ENCODE results near the gene CAMK1D.

CAMK1D gene

DNA sequence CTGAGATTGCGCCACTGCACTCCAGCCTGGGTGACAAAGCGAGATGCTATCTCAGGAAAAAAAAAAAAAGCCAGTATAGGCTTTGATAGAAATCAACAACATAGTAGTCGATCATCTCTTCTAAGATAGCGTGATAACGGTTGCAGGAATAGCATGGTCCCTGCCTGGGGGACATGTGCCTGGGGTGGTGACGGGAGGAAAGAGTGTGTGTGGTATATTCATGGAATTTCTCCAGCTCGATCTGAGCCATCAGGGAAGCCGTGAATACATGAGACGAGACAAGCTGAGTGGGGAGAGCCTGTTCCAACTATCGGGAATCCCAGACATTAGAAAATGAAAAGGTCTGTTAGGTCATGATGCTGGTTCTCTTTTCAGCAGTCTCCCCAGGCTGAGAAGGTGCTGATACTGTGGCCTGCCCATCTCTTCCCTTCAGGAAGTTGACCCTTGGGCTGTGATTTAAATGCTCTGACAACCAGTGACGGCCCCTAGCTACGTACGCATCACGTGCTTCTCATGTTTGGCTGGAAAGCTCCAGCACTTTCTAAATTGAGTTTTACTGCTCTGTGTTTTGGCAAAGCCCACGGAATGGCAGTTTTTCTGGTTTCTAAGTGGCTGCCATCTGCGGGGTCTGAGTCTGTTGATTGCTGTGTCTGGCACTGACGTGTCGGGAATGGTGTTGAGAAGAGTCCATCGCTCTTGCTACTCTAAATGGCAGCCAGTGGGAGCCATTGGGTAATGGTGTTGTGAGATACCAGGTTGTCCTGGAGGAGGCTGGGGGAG is 422.8 kb downstream of the CAMK1D start:
- Histone ChIP-seq H3K4me1 (ENCODE audit: control insufficient read depth, low read length) (no peaks in the 10 kb centered on the region), H3K4me3 (ENCODE audit: low read length) (no peak overlapping the region), H3K27me3 (ENCODE audit: control insufficient read depth, low read length) (no peaks in the 10 kb centered on the region), H3K4me2 (ENCODE audit: low read length) (no peak overlapping the region), H3K9me2 (replicated peaks; ENCODE audit: control insufficient read depth, low read length) (no peaks in the 10 kb centered on the region), H4K20me1 (ENCODE audit: control insufficient read depth, insufficient read depth, low read depth, low read length) (no peaks in the 10 kb centered on the region), H3K36me3 (ENCODE audit: control insufficient read depth, low read length) (peaks cover 13% of the 10 kb centered on the region), H3F3A (ENCODE audit: control insufficient read depth, insufficient read depth) (no peaks in the 10 kb centered on the region), H3K27ac (ENCODE audit: low read depth, low read length) (no peak overlapping the region), H3K79me2 (ENCODE audit: control insufficient read depth, low read length) (no peaks in the 10 kb centered on the region), H3K9me3 (ENCODE audit: control insufficient read depth, insufficient read depth, low read length) (no peaks in the 10 kb centered on the region)
- TF ChIP-seq, protein P1, sequence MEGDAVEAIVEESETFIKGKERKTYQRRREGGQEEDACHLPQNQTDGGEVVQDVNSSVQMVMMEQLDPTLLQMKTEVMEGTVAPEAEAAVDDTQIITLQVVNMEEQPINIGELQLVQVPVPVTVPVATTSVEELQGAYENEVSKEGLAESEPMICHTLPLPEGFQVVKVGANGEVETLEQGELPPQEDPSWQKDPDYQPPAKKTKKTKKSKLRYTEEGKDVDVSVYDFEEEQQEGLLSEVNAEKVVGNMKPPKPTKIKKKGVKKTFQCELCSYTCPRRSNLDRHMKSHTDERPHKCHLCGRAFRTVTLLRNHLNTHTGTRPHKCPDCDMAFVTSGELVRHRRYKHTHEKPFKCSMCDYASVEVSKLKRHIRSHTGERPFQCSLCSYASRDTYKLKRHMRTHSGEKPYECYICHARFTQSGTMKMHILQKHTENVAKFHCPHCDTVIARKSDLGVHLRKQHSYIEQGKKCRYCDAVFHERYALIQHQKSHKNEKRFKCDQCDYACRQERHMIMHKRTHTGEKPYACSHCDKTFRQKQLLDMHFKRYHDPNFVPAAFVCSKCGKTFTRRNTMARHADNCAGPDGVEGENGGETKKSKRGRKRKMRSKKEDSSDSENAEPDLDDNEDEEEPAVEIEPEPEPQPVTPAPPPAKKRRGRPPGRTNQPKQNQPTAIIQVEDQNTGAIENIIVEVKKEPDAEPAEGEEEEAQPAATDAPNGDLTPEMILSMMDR (IDR thresholded peaks at IDR 0.05; ENCODE audit: low read depth, low read length, poor library complexity, severe bottlenecking), result no peak
- TF ChIP-seq EZH2phosphoT487 (IDR thresholded peaks at IDR 0.05; ENCODE audit: borderline replicate concordance, low read length), result no peak

GRCh38 chr10:12772797-12773587 is 423.6 kb downstream of the CAMK1D start:
- Histone ChIP-seq H3K9me3 (ENCODE audit: control insufficient read depth, insufficient read depth, low read length) (no peaks in the 10 kb centered on the region), H3K27ac (ENCODE audit: low read depth, low read length) (no peak overlapping the region), H3K79me2 (ENCODE audit: control insufficient read depth, low read length) (no peaks in the 10 kb centered on the region), H3F3A (ENCODE audit: control insufficient read depth, insufficient read depth) (no peaks in the 10 kb centered on the region), H3K4me2 (ENCODE audit: low read length) (no peak overlapping the region), H3K9me2 (replicated peaks; ENCODE audit: control insufficient read depth, low read length) (no peaks in the 10 kb centered on the region), H4K20me1 (ENCODE audit: control insufficient read depth, insufficient read depth, low read depth, low read length) (no peaks in the 10 kb centered on the region), H3K4me1 (ENCODE audit: control insufficient read depth, low read length) (no peaks in the 10 kb centered on the region), H3K4me3 (ENCODE audit: low read length) (no peak overlapping the region), H3K27me3 (ENCODE audit: control insufficient read depth, low read length) (no peaks in the 10 kb centered on the region), H3K36me3 (ENCODE audit: control insufficient read depth, low read length) (peaks cover 13% of the 10 kb centered on the region)
- TF ChIP-seq, protein P1 (IDR thresholded peaks at IDR 0.05; ENCODE audit: low read depth, low read length, poor library complexity, severe bottlenecking), result no peak

DNA sequence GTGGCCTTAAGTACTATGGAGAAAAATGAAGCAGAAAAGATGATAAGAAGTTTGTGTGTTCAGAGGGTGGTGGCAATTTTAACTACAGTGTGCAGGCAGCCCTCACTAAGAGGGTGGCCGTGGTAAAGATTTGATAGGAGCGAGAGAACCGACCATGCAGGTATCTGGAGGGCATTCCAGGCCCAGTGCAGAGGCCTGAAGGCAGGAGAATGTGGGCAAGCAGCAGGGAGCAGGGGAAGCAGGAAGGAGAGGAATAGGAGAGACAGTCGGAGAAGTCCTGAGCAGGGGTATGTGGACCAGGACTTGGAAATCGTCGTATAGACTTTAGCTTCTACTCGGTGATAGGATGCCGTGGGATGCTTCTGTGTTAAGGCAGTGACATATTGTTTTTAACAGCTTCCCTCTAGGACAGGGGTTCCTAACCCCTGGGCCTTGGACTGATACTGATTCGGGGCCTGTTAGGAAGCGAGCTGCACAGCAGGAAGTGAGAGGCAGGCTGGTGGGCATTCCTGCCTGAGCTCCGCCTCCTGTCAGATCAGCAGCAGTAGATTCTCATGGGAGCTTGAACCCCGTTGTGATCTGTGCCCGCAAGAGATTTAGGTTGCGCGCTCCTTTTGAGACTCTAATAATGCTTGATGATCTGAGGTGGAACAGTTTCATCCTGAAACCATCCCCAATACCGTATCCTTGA is 425.0 kb downstream of the CAMK1D start:
- H3K79me2 ChIP-seq (ENCODE audit: control insufficient read depth, low read length), result no peaks in the 10 kb centered on the region
- TF ChIP-seq EZH2phosphoT487 (IDR thresholded peaks at IDR 0.05; ENCODE audit: borderline replicate concordance, low read length), result no peak
- TF ChIP-seq, protein P1 (IDR thresholded peaks at IDR 0.05; ENCODE audit: low read depth, low read length, poor library complexity, severe bottlenecking), result no peak
- H3F3A ChIP-seq (ENCODE audit: control insufficient read depth, insufficient read depth), result no peaks in the 10 kb centered on the region
- H3K4me2 ChIP-seq (ENCODE audit: low read length), result no peak overlapping the region
- no peaks in the 10 kb centered on the region for H3K27me3 ChIP-seq (ENCODE audit: control insufficient read depth, low read length)
- H3K9me3 ChIP-seq (ENCODE audit: control insufficient read depth, insufficient read depth, low read length), result no peaks in the 10 kb centered on the region
- H3K27ac ChIP-seq (ENCODE audit: low read depth, low read length), result no peak overlapping the region
- no peaks in the 10 kb centered on the region for H3K4me1 ChIP-seq (ENCODE audit: control insufficient read depth, low read length)
- H4K20me1 ChIP-seq (ENCODE audit: control insufficient read depth, insufficient read depth, low read depth, low read length), result no peaks in the 10 kb centered on the region
- H3K36me3 ChIP-seq (ENCODE audit: control insufficient read depth, low read length), result peaks cover 12% of the 10 kb centered on the region
- H3K9me2 ChIP-seq (replicated peaks; ENCODE audit: control insufficient read depth, low read length), result no peaks in the 10 kb centered on the region
- H3K4me3 ChIP-seq (ENCODE audit: low read length), result no peak overlapping the region

Measured in DOHH2 (cell line).